Activated naive CD8-positive, alpha-beta T cell treated with anti-CD3 and anti-CD28 coated beads, Interleukin-2, amount 50 U/mL, for 16 hours (primary cell): ENCODE results near the gene TANC1.
"Not testable (repeated sequence)": the region's sequence is repeated elsewhere in the genome, so short reads cannot be mapped to it uniquely, and the experiment has no call there.

Source experiments
- DNase-seq: peaks from one replicate; pipeline ENCODE4 v3.0.0-alpha.2; 2020; ENCODE audit warnings: low read depth, low spot score

TANC1 gene

GRCh38 chr2:159088906-159089305 lies 120.5 kb downstream of the TANC1 start:
- DNase-seq: no peak

GRCh38 chr2:159089543-159089942 lies 121.1 kb downstream of the TANC1 start:
- DNase-seq: no peak

- DNase-seq: no peak
These were observed 122.2 kb downstream of the TANC1 start for GRCh38 chr2:159090514-159091201.

- DNase-seq: no peak
These were observed 122.9 kb downstream of the TANC1 start for GRCh38 chr2:159091381-159091780.

- DNase-seq: no peak
These were observed 123.5 kb downstream of the TANC1 start for GRCh38 chr2:159091976-159092375.

- DNase-seq: no peak
These were observed 125.1 kb downstream of the TANC1 start for GRCh38 chr2:159093497-159093896.

- DNase-seq: no peak
These were observed 125.8 kb downstream of the TANC1 start for GRCh38 chr2:159094173-159094737.

- DNase-seq: no peak
These were observed 127.4 kb downstream of the TANC1 start for GRCh38 chr2:159095813-159096212.

GRCh38 chr2:159096302-159096855 lies 127.9 kb downstream of the TANC1 start:
- DNase-seq: not testable (repeated sequence)

- no peak for DNase-seq
These were observed 128.5 kb downstream of the TANC1 start for GRCh38 chr2:159096901-159097300.

GRCh38 chr2:159098361-159098760 lies 129.9 kb downstream of the TANC1 start:
- DNase-seq: no peak

GRCh38 chr2:159098921-159099411 lies 130.5 kb downstream of the TANC1 start:
- no peak for DNase-seq

GRCh38 chr2:159101755-159102489 lies 133.5 kb downstream of the TANC1 start:
- no peak for DNase-seq

- DNase-seq: no peak
These were observed 135.0 kb downstream of the TANC1 start for GRCh38 chr2:159103411-159103810.

GRCh38 chr2:159106109-159106508 lies 137.7 kb downstream of the TANC1 start:
- DNase-seq: no peak

- no peak for DNase-seq
These were observed 139.9 kb downstream of the TANC1 start for GRCh38 chr2:159108181-159108893.

GRCh38 chr2:159109517-159109916 lies 141.1 kb downstream of the TANC1 start:
- DNase-seq: no peak

- no peak for DNase-seq
These were observed 142.3 kb downstream of the TANC1 start for GRCh38 chr2:159110784-159111183.

- DNase-seq: no peak
These were observed 143.0 kb downstream of the TANC1 start for GRCh38 chr2:159111346-159111927.

- DNase-seq: no peak
These were observed 146.4 kb downstream of the TANC1 start for GRCh38 chr2:159114835-159115234.

- no peak for DNase-seq
These were observed 148.5 kb downstream of the TANC1 start for GRCh38 chr2:159116922-159117321.
